22Rv1 (cell line): Measurements from ENCODE around the gene EXTL1.

ENCODE experiments used
- CTCF ChIP-seq: fragments of 450-650 bp; IDR thresholded peaks from 2 replicates; pipeline ENCODE4 v1.5.1; 2017; ENCODE audit warnings: mild to moderate bottlenecking
- ZFX ChIP-seq: fragments of 450-650 bp; IDR thresholded peaks from 2 replicates; pipeline ENCODE4 v1.6.1; 2017; ENCODE audit warnings: antibody characterized with exemption, borderline replicate concordance

- TF ChIP-seq CTCF (no peak), ZFX (no peak)
Measured at GRCh38 chr1:26041978-26042377, 20.4 kb downstream of the EXTL1 start.
